ENCODE results near the gene TEX22. TPM values are rescaled to one million over a fixed set of nuclear protein-coding genes. Genes with fewer than 3 reads are reported as not detected.

Gene TEX22
- total RNA-seq, 1 donor from 2014 or later = 2.0 TPM

GRCh38 chr14:105442125-105442524 is 43.8 kb downstream of the TEX22 start:
- ATAC-seq = no peak

GRCh38 chr14:105442834-105443233 is 44.5 kb downstream of the TEX22 start:
- no peak for ATAC-seq

- no peak for ATAC-seq
These were observed 46.5 kb downstream of the TEX22 start for GRCh38 chr14:105444859-105445258.

GRCh38 chr14:105445290-105445689 is 47.0 kb downstream of the TEX22 start:
- ATAC-seq = no peak

GRCh38 chr14:105445901-105446845 is 47.8 kb downstream of the TEX22 start:
- ATAC-seq = no peak

GRCh38 chr14:105446971-105447370 is 48.6 kb downstream of the TEX22 start:
- ATAC-seq = no peak

GRCh38 chr14:105447651-105448640 is 49.6 kb downstream of the TEX22 start:
- no peak for ATAC-seq

- ATAC-seq = peak; percentile 80
These were observed 50.4 kb downstream of the TEX22 start for GRCh38 chr14:105448706-105449111.

- no peak for ATAC-seq
These were observed 51.2 kb downstream of the TEX22 start for GRCh38 chr14:105449276-105450122.

GRCh38 chr14:105450123-105450505 is 51.8 kb downstream of the TEX22 start:
- no peak for ATAC-seq

GRCh38 chr14:105450864-105451720 is 52.8 kb downstream of the TEX22 start:
- no peak for ATAC-seq

- no peak for ATAC-seq
These were observed 54.6 kb downstream of the TEX22 start for GRCh38 chr14:105452963-105453362.

- no peak for ATAC-seq
These were observed 55.5 kb downstream of the TEX22 start for GRCh38 chr14:105453847-105454246.

GRCh38 chr14:105455086-105455640 is 56.8 kb downstream of the TEX22 start:
- no peak for ATAC-seq

GRCh38 chr14:105455766-105456660 is 57.7 kb downstream of the TEX22 start:
- ATAC-seq = peak; percentile 8

GRCh38 chr14:105456736-105457617 is 58.6 kb downstream of the TEX22 start:
- peak; percentile 24 for ATAC-seq

GRCh38 chr14:105458010-105458409 is 59.7 kb downstream of the TEX22 start:
- no peak for ATAC-seq

GRCh38 chr14:105458571-105458970 is 60.2 kb downstream of the TEX22 start:
- no peak for ATAC-seq

GRCh38 chr14:105460116-105460515 is 61.8 kb downstream of the TEX22 start:
- ATAC-seq = no peak
